ENCODE measurements around the gene ZDHHC1.

ZDHHC1 gene

DNA sequence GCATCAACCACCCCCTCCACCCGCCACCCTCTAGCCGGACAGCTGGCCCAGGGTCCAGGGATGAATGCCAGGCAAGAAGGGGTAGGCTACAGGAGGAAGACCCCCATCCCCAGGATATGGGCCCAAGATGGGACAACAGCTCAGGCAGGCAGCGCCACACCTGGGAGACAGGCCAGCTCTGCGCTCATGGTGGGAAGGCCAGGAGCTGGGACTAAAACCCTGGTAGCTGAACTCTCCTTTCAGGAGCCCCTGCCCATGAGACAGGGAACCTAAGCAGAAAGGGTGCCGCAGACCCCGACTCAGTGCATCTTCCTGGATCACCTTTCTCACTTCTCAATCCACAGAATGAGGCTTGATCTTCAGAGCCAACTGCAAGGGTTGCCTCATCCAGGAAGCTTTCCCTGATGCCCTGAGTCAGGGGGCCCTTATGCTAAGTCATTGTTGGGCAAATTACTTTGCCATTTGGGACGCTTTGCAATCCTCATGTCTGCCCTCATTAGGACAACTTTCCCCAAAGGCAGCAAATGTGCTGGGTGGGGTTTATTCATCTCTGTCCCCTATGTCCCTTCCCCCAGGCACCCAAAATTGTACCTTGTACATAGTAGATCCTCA, 9.0 kb downstream of the ZDHHC1 start:
- DNase-seq (ENCODE audit: extremely low read depth, low read depth): no peak
- TF ChIP-seq, protein P1, sequence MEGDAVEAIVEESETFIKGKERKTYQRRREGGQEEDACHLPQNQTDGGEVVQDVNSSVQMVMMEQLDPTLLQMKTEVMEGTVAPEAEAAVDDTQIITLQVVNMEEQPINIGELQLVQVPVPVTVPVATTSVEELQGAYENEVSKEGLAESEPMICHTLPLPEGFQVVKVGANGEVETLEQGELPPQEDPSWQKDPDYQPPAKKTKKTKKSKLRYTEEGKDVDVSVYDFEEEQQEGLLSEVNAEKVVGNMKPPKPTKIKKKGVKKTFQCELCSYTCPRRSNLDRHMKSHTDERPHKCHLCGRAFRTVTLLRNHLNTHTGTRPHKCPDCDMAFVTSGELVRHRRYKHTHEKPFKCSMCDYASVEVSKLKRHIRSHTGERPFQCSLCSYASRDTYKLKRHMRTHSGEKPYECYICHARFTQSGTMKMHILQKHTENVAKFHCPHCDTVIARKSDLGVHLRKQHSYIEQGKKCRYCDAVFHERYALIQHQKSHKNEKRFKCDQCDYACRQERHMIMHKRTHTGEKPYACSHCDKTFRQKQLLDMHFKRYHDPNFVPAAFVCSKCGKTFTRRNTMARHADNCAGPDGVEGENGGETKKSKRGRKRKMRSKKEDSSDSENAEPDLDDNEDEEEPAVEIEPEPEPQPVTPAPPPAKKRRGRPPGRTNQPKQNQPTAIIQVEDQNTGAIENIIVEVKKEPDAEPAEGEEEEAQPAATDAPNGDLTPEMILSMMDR (IDR thresholded peaks at IDR 0.05; ENCODE audit: low read depth, low read length): no peak

DNA sequence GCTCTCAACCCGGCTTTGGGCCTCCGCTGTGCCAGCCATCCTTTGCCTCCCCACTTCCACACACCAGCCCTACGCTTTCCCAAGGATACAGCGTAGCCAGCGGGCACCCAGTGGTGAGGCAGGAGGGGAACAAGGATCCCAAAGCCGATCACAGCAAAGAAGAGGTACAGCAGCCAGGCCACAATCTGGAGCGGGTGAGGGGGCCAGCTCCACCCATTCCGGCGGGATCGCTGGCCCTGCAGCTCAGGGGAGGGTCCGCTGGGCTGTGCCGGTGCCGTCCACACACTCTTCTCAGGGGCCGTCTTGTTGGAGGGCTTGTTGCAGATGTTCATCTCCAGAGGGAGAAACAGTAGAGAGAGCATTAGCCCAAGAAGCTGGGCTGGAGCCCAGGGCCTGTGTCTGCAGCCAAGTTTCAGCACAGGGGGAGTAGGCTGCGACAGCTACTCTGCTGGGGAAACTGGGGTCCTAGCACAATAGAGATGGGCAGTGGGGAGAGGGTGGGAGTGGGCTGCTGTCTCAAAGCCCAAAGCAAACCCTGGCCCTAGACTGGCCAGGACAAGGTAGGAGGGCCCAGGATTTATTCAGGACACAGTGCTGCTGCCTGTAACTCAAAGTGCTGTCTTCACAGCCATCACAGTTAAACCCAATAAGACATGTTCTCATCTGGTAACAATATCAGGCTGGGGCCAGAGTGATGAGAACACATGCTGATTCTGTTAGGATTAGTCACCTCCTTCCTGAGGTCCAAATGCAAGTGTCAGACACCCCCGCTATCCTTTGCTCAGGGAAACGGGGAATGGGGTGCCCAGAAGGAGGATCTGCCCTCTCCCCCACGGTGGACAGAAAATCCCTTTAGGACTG, 9.9 kb downstream of the ZDHHC1 start:
- TF ChIP-seq, protein P1 (IDR thresholded peaks at IDR 0.05; ENCODE audit: low read depth, low read length): no peak; the same call in 1 of the 2 replicates
- peak; percentile 62 for DNase-seq (ENCODE audit: extremely low read depth, low read depth)

DNA sequence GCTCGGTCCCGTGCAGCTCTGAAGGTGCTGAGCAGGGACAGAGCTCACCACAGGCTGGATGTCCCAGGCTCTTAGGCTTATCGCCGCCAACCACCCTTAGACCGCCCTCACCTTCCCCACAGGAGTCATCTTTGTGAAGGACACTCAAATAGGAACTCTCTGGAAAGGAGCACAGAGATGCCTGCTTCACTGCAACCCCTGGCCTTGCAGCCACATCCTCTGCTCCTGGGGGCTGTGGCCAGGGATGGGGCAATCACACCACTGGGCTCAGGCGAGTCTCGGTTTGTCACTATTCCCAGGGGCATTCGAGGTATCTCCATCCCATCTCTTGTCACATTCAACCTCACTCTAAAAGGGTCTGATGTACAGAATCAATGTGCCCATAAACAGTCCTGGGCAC, 10.9 kb downstream of the ZDHHC1 start:
- TF ChIP-seq, protein P1 (IDR thresholded peaks at IDR 0.05; ENCODE audit: low read depth, low read length): no peak
- no peak for DNase-seq (ENCODE audit: extremely low read depth, low read depth)

DNA sequence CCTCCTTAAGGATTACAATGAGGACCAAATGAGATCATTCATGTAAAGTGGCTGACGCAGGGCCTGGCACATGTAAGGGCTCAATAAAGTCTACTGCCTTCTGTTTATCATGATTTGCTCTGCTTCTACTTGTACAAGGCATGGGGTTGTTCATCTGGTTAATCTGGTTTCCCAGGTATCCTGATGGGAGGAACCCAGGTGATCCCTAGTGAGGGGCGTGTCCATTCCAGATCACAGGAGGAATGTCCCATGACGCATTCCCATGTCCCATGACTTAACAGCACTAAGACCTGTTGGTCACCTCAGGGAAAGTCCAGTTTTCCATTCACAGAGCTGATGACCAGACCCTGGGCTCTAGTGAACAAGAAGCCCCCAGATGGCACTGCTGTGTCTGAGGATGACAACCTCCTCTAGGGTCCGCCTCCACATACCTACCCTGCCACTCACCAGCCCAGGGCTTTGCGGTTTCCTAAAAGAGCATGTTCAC, 11.5 kb downstream of the ZDHHC1 start:
- DNase-seq (ENCODE audit: extremely low read depth, low read depth): no peak
- TF ChIP-seq, protein P1 (IDR thresholded peaks at IDR 0.05; ENCODE audit: low read depth, low read length): no peak

DNA sequence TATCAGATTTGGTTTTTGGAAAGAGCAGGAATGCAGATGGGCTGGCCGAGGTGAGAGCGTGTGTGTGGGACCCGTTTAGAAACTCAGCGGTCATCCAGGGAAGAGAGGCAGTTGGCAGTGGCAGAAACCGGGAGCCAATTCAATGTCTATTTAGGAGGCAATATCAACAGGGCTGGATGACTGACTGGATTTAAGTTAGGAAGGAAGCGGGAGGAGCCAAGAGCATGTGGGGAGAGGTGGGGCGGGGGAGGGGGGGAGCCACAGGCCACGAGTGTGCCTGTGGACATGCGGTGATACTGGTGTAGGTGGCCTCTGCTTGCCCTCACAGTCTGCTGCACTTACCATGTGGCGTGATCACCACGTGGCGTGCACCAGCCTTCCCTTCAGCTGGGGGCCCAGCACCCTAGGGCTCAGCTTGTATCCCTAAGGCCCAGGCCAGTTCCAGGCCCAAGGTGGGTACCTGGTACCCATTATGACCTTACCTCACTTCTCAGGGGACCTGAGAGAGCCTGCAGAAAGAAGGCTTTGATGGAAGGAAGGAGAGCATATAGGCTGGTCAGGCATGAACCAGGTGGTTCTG, 12.2 kb downstream of the ZDHHC1 start:
- TF ChIP-seq, protein P1 (IDR thresholded peaks at IDR 0.05; ENCODE audit: low read depth, low read length): no peak
- DNase-seq (ENCODE audit: extremely low read depth, low read depth): no peak

DNA sequence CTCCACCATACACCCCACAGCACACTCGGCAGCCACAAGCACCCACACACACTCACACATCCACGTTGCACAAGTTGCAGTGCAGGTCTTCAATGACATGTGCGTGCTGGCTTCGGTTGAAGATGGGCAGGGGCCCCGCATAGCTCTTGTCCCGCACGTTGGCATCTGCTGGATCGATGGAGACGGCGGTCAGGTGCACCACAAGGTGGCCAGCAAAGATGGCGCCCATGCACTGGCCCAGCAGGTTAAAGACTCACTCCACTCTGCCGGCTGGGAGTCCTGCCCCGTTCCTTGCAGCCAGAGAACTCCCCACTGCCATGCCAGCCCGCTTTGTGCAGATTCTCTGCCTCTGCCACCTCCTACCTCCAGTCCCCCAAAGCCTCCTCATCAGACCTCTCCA, 15.4 kb downstream of the ZDHHC1 start:
- TF ChIP-seq, protein P1 (IDR thresholded peaks at IDR 0.05; ENCODE audit: low read depth, low read length): no peak
- no peak for DNase-seq (ENCODE audit: extremely low read depth, low read depth)

Data from AG09319 (cell line).